ENCODE data around the gene BCR. TPM values are rescaled to one million over a fixed set of nuclear protein-coding genes. Genes with fewer than 3 reads are reported as not detected.
"Not testable (repeated sequence)": the region's sequence is repeated elsewhere in the genome, so short reads cannot be mapped to it uniquely, and the experiment has no call there.

Gene BCR
- 18.1 and 42.0 TPM in 2 replicates for total RNA-seq
- polyA plus RNA-seq (2012), result 63.9 TPM

DNA sequence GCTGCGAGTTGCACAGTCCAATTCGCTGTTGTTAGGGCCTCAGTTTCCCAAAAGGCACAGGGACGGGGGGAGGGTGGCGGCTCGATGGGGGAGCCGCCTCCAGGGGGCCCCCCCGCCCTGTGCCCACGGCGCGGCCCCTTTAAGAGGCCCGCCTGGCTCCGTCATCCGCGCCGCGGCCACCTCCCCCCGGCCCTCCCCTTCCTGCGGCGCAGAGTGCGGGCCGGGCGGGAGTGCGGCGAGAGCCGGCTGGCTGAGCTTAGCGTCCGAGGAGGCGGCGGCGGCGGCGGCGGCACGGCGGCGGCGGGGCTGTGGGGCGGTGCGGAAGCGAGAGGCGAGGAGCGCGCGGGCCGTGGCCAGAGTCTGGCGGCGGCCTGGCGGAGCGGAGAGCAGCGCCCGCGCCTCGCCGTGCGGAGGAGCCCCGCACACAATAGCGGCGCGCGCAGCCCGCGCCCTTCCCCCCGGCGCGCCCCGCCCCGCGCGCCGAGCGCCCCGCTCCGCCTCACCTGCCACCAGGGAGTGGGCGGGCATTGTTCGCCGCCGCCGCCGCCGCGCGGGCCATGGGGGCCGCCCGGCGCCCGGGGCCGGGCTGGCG is at the start of gene BCR:
Gene BCR (plus strand): TSS at position 209 of the 592 bp plus-strand sequence. CDS start 452 bp downstream, outside the sequence.
- peak; percentile 66 for DNase-seq (ENCODE audit: low read depth)

DNA sequence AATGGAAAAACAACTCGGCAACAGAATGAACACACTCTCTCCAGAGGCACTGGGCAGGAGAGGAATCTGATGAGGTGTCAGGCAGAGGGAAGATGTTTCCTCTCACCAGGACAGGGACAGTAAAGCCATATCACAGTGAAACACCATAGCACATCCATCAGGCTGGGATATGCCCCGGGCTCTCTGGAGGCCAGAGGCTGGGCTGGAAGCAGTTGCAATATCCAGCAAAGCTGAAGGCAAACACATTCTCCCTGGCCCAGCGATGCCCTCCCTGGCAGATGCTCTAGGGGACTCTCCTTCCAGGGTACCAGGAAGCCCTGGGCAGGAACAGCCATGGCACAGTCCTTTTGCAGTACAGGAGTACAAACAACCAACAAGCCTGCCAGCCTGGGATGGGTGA is 49.6 kb upstream of the BCR start:
- DNase-seq (ENCODE audit: low read depth), result no peak

GRCh38 chr22:23131931-23132330 is 48.4 kb upstream of the BCR start:
- no peak for DNase-seq (ENCODE audit: low read depth)

DNA sequence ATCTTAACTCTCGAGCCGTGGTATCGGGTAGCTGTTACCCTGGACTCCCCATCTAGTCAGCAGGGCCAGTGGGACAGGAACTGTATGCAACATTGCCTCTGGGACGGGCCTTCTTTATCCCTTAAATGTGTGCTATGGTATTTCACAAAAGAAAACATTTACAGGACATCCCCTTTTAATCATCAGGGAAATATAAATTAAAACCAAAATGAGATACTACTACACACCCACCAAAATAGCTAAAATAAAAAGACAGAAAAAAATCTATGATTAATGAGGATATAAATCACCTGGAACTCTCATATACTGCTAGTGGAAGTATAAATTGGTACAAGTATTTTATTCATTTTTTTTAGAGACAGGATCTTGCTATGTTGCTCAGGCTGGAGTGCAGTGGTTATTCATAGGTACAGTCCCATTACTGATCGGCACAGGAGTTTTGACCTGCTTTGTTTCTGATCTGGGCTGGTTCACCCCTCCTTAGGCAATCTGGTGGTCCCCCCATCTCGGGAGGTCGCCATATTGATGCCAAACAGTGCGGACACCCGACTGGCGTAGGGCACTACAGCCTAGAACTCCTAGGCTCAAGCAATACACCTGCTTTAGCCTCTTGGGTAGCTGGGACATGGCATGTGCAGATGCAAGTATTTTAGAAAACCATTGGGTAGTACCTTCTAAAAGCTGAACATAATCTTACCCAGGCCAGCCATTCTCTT is 47.8 kb upstream of the BCR start:
- DNase-seq (ENCODE audit: low read depth), result no peak

GRCh38 chr22:23133922-23134321 is 46.4 kb upstream of the BCR start:
- no peak for DNase-seq (ENCODE audit: low read depth)

- not testable (repeated sequence) for DNase-seq (ENCODE audit: low read depth)
Measured at GRCh38 chr22:23136991-23137390, 43.3 kb upstream of the BCR start.

DNA sequence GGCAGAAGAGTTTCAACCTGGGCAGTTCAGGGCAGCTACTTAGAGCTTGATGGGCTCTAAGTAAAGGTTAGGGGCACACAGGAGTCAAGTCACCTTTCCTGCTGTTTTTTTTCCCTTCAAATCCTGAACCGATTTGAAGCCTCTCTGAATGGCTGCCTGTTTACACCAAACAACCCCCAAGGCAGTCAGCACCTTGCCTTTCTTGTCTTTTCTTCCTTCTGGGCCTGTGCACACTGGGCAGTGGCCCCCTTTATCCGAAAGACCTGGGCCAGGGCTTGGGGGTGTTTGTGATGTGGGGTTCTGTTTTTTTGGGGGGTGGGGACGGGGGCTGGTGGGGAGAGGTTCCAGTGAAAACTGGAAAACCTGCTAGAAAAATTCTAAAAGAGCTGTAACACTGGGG is 42.8 kb upstream of the BCR start:
- DNase-seq (ENCODE audit: low read depth), result no peak

GRCh38 chr22:23137905-23138561 is 42.3 kb upstream of the BCR start:
- DNase-seq (ENCODE audit: low read depth), result peak; percentile 32

DNA sequence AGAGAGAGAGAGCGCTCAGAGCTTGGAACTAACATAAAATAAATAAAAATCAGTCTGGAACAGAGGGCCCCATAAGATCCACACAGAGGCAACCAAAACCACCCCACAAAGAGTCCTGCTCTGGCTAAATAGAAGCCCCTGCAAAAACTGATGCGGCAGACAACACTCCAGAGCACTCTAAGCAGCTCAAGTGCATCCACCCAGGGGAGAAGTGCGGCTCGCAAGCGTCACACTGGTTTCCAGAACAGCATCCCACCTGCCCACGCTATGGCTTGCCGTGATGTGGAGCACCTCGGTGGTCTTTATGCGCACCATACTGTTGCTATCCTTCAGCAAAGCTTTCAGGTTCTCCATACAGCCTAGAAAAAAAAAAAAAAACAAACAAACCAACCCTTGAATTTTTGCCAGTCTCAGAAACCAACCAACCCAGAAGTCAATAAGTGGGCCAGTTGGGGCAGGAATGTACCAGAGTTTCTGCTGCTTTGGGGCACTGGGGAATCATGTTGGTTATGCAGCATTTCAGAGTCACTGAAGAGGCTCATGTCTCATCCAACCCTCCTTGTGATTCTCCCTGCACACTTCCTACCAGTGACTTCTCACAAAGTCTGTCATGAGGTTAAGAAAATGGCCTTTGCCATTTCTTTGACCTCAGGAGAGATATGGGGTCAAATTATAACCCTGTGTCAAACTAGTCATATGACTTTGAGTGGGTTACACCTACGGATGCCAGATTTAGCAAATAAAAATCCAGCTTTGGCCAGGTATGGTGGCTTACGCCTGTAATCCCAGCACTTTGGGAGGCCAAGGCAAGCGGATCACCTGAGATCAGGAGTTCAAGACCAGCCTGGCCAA is 41.5 kb upstream of the BCR start:
- no peak for DNase-seq (ENCODE audit: low read depth)

- DNase-seq (ENCODE audit: low read depth), result no peak
Measured at GRCh38 chr22:23140385-23140784, 39.9 kb upstream of the BCR start.

DNA sequence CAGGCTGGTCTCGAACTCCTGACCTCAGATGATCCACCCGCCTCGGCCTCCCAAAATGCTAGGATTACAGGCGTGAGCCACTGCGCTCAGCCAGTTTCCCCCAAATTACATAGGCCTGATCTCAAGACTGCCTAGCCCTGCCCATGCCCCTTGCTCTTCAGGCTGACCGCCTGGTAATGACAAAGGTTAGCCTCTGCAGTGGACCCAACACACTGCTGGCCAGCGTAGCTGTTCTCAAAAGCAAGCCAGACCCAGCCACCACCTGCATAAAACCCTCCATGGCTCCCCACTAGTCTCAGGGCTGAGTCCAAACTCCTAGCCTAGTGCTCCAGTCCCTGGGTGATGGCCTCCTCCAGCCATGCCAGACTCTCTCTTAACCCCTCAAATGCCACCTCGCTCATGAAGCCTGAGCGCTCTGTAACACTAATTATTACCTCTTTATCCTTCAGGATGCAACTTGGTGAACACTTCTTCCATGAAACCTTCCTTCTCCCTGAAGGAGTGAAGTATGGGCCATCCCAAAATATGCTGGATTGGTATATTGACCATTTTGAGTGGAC is 37.7 kb upstream of the BCR start:
- DNase-seq (ENCODE audit: low read depth), result no peak

- DNase-seq (ENCODE audit: low read depth), result no peak
Measured at GRCh38 chr22:23143119-23143518, 37.2 kb upstream of the BCR start.

- no peak for DNase-seq (ENCODE audit: low read depth)
Measured at GRCh38 chr22:23144432-23144831, 35.9 kb upstream of the BCR start.

DNA sequence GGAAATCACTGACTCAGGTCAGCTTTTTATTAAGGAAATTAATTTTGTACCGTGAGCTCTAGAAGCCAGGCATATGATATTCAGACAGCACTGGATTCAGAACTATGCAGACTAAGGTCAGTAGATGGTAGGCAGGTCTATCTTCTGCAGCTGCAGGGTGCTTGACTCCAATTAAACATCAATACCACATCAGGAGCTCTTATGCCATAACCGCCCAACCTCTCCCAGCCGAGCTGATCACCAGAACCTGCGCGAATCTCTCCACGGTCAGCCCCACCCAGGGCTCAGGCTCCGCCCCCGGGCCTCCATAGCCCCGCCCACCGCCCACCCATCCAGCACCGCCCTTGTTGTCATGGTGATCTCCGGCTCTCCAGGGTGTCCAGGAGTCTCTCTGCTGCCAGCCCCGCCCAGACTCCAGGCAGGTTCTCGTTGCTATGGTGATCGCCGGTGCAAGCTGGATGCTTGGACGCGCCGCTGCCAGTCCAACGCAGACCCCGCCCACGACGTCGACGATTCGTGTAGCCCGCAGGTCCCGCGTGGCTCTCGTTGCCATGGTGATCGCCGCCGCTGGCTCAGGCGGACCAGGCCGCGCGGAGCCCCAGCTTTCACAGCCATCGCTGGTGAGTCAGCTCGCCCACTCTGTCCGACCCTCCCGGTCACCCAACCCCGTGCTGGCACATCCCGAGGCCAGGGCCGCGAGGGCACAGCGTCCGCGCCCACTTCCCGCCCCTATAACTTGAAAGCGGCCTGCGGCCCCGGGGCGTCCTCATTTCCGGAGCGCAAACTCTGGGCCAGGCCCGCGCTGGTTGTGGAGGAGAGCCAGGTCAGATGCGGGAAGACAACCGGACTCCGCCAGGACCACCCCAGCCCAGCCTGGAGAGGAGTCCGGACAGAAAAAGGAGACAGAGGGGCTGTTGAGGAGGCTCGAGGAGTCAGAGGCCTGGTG is 35.1 kb upstream of the BCR start, which contains the start of gene RAB36:
Gene RAB36 (plus strand): TSS at position 546 of the 946 bp plus-strand sequence. CDS start 1,140 bp downstream, outside the sequence.
- DNase-seq (ENCODE audit: low read depth), result peak; percentile 32

GRCh38 chr22:23145878-23146470 is 34.3 kb upstream of the BCR start:
- no peak for DNase-seq (ENCODE audit: low read depth)

DNA sequence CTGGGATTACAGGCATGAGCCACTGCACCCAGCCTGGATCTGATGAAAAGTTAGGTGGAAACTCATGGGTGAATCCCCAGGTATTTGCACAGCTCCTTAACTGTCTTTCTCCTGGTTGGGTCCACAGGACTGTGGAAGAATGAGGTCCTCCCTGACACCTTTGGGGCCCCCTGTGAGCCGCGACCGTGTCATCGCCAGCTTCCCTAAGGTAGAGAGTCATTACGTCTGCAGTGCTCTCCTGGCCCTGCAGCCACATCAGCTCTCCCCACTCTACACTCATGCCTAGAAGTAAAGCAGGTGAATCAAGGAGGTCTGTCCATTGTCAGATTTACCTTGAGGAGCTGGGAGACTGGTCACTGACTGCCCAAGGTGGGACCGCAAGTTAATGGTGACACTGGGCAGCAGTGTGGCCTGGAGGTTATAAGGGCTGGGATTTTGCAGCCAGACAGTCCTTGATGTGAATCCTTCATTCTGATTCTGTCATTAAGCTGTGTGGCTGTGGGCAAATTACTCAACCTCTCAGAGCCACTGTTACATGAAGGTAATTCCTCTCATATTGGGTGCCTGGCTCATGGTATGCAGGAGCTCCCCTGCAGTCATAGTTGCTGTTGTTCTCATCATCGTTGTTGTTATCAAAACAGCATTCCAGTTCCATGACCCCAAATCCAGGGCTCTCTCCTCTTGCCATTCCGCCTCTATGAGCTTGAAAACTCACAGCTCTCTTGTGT is 33.7 kb upstream of the BCR start:
- no peak for DNase-seq (ENCODE audit: low read depth)

GRCh38 chr22:23147617-23148387 is 32.5 kb upstream of the BCR start:
- DNase-seq (ENCODE audit: low read depth), result no peak

DNA sequence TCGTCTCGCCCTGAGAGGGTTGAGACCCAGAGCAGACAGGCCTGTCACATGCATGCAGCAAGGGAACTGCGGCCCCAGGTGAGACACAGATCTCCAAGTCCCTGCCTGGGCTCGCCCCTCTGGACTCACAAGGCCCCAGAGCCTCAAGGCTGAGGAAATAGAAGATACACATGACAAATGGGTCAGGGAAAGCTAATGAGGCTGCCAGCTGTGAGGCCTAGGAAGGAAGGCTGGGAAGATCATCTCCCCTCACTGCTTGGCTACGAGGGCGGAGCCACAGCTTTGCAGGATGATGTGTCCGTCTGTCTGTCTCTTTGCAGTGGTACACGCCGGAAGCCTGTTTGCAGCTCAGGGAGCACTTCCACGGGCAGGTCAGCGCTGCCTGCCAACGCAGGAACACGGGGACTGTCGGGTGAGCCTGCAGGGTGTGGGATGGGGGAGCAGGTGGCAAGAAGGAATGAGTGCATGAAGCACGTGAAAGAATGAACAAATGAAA is 30.5 kb upstream of the BCR start:
- DNase-seq (ENCODE audit: low read depth), result no peak

Data from myocyte (in vitro differentiated cells).